Heart right ventricle (tissue), 16 donors: ENCODE results near the gene RNF215. TPM values are rescaled to one million over a fixed set of nuclear protein-coding genes. Genes with fewer than 3 reads are reported as not detected.

Source experiments
- ATAC-seq, 8 donors: fragments of 200-7000 bp; cut with Tn5 transposase; one replicate each; pipeline ENCODE4 v1.9.1; 2020; ENCODE audit warnings: mild to moderate bottlenecking in 8 of 8, moderate library complexity in 8 of 8, moderate number of reproducible peaks in 1 of 8
- DNase-seq, 2 donors: peaks; one replicate each; pipeline ENCODE4 v3.0.0-alpha.2; 2020
- H3K27ac ChIP-seq, 10 donors: fragments of 200-600 bp; sonication (generic) in 2 of 10; one replicate each; pipeline versions ENCODE4 v1.5.0 to v1.8.0; 2020 to 2022; ENCODE audit warnings: mild to moderate bottlenecking in 3 of 10
- H3K27me3 ChIP-seq, 7 donors: fragments of 200-600 bp; one replicate each; pipeline ENCODE4 v1.8.0; 2021 to 2022; ENCODE audit warnings: mild to moderate bottlenecking in 2 of 7
- H3K36me3 ChIP-seq, 9 donors: fragments of 200-600 bp; sonication (generic) in 1 of 9; one replicate each; pipeline versions ENCODE4 v1.5.0 to v1.8.0; 2020 to 2022; ENCODE audit warnings: mild to moderate bottlenecking in 2 of 9
- H3K4me1 ChIP-seq, 9 donors: fragments of 200-600 bp; sonication (generic) in 1 of 9; one replicate each; pipeline versions ENCODE4 v1.5.0 to v1.8.0; 2020 to 2022; ENCODE audit warnings: mild to moderate bottlenecking in 4 of 9
- H3K4me3 ChIP-seq, 10 donors: fragments of 200-600 bp; sonication (generic) in 2 of 10; one replicate each; pipeline versions ENCODE4 v1.5.0 to v1.8.0; 2020 to 2022; ENCODE audit warnings: mild to moderate bottlenecking in 7 of 10, moderate library complexity in 2 of 10
- H3K9me3 ChIP-seq, 11 donors: fragments of 200-600 bp in 10 of 11; sonication (generic) in 2 of 11; one replicate each; pipeline versions ENCODE4 v1.5.0 to v1.8.0; 2013 to 2022; ENCODE audit warnings: mild to moderate bottlenecking in 2 of 11, control low read depth in 1 of 11, moderate library complexity in 1 of 11
- WGBS, 2 donors: extraction: QIAGEN DNeasy Blood & Tissue Kit; methylation state at CpG; one replicate each; pipeline ENCODE4 v1.1.7; 2013; ENCODE audit warnings: inconsistent platforms in 1 of 2; 5-methylcytosine and 5-hydroxymethylcytosine counted together
- intact Hi-C, 10 donors: fragments of 100-400 bp; cut with DNase I; formaldehyde crosslinking; loops; one replicate each; pipeline versions ENCODE4 v1.11.1 to v1.14.2; 2022
- polyA plus RNA-seq, 2 donors: library from polyadenylated mRNA; stranded (reverse); fragments of 200-250 nt; gene quantifications; one replicate each; pipeline ENCODE4 v1.2.3, GENCODE V29; 2013
- total RNA-seq, 10 donors: library from RNA; stranded (reverse); fragmentation: NEBNext Ultra II Directional in 3 of 10; extraction: Animal tissue kit (Norgen Biotek cat#: 25700) in 3 of 10; gene quantifications; one replicate each; pipeline versions ENCODE4 v1.2.1 to v1.2.4, GENCODE V29; 2021 to 2023
- TF ChIP-seq, protein P1 (sequence below), 9 donors: fragments of 200-600 bp; sonication (generic) in 2 of 9; IDR thresholded peaks; one replicate each; pipeline versions ENCODE4 v1.5.0 to v1.8.0; 2021 to 2022; ENCODE audit warnings: antibody characterized with exemption in 9 of 9, mild to moderate bottlenecking in 5 of 9, moderate library complexity in 1 of 9
- donor health status: Arrhythmogenic right ventricular cardiomyopathy.
- donor health status: ischemic (EF 13 %, LVEDD 7.1; RV severe dilation, severe dysfunction).
- donor health status: healthy with polysubstance abuse.
- donor health status: DM: no; HTN: yes; CAD: no.
- donor health status: DM: no; HTN: no; CAD: no.
- donor health status: ischemic (EF 25% LVEDD 6.9; RV normal size, moderate dysfunction).
- donor health status: ischemic (EF 25% LVEDD 5.7; RV mildly dilated, moderate dysfunction).
- donor health status: healthy.
- donor health status: DM: yes; HTN: yes; CAD: no.
- donor health status: Ischemic cardiomyopathy.
- donor health status: ischemic (EF 35%, LVEDD 5.7; RV mildly dilated, moderate dysfunction).
- donor health status: nonischemic (EF 11% LVEDD 7.7; RV severe dilation, severe dysfunction).
- donor health status: DM: yes; HTN: yes; CAD: no.
- donor health status: PGD.
- donor health status: ischemic (EF 29% LVEDD 5.4; RV normal size, mild dysfunction).
- donor health status: nonischemic (EF 23%, LVEDD 6.1; RV moderate dilation, normal function).

The RNF215 gene
- total and polyA plus RNA-seq, 12 donors = 3.4 to 10.5 (median 6.0) TPM

DNA sequence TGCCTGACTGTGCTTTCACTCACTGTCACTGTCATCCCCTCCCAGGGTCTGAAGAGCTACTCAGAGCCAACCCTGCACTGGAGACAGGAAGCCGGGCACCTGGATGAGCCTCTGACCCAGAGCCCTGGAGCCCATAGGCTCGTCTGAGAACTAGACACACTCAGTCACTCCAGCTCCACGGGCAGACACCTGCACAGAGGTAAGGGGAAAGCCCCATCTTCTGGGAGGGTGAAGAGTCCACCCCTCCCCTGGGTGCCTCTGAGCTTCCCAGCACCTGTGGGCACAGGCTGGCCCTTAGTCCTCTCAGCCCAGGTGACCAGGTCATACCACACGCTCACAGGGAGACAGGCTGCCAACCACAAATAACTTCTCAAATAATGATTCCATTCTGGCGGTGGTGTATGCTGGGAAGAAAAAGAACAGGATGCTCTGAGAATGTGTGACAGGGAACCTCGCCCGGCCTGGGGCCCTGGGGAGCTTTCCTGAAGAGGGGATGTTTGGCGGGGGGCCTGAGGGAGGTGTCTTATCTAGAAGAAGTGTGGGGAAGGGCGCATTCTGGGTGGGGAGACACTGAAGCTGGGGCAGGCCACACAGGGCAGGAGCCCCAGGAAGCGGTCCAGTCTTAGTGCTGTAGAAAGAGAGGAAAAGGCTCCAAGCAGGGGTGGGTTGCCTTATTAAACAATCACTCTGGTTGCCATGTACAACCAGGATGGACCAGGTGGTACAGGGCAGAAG, 25.1 kb downstream of the RNF215 start:
- no peaks in the 10 kb centered on the region for H3K27me3 ChIP-seq
- intact Hi-C loops = no loop called here
- H3K27ac ChIP-seq = no peak overlapping the region
- ATAC-seq = no peak
- peaks cover 0 to 8% (median 4%) of the 10 kb centered on the region in 9 donors for H3K4me1 ChIP-seq
- 80 to 86% methylated on average over 10 of the region's 10 CpGs for WGBS, 2 donors
- H3K4me3 ChIP-seq = no peak overlapping the region
- TF ChIP-seq, protein P1, sequence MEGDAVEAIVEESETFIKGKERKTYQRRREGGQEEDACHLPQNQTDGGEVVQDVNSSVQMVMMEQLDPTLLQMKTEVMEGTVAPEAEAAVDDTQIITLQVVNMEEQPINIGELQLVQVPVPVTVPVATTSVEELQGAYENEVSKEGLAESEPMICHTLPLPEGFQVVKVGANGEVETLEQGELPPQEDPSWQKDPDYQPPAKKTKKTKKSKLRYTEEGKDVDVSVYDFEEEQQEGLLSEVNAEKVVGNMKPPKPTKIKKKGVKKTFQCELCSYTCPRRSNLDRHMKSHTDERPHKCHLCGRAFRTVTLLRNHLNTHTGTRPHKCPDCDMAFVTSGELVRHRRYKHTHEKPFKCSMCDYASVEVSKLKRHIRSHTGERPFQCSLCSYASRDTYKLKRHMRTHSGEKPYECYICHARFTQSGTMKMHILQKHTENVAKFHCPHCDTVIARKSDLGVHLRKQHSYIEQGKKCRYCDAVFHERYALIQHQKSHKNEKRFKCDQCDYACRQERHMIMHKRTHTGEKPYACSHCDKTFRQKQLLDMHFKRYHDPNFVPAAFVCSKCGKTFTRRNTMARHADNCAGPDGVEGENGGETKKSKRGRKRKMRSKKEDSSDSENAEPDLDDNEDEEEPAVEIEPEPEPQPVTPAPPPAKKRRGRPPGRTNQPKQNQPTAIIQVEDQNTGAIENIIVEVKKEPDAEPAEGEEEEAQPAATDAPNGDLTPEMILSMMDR (IDR thresholded peaks at IDR 0.05) = no peak
- H3K36me3 ChIP-seq = peaks cover 0 to 5% (median 0%) of the 10 kb centered on the region in 9 donors
- no peaks in the 10 kb centered on the region for H3K9me3 ChIP-seq
- no peak for DNase-seq

DNA sequence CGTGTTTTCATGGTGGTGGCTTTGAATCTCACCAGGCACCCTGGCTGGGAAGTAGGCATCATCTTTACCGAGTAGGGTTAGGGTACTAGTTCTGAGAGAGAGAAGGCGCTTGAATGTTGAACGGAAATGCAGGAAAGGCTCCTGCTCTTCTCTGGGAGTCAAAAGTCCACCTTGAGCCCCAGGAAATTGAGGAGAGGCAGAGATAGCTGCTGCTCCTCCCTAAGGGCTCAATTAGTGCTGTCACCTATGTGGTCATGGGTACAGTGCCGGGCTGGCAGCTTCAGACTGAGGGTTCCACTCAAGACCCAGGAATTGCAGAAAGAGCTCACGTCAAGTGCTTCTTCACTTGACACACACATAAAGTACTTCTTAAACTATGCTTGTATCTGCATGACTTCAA, 28.7 kb downstream of the RNF215 start:
- DNase-seq (no peak), ATAC-seq (no peak)
- Histone ChIP-seq H3K27ac (no peak overlapping the region), H3K9me3 (no peaks in the 10 kb centered on the region), H3K36me3 (peaks cover 0 to 9% (median 0%) of the 10 kb centered on the region in 9 donors), H3K4me3 (no peak overlapping the region), H3K4me1 (peaks cover 11 to 35% (median 28%) of the 10 kb centered on the region in 9 donors), H3K27me3 (no peaks in the 10 kb centered on the region)
- TF ChIP-seq, protein P1 (IDR thresholded peaks at IDR 0.05) = no peak
- 92% methylated on average over 6 of the region's 6 CpGs for WGBS, 2 donors
- intact Hi-C loops = loop anchor here in 1 of 10 donors (10.0 kb wide), 1 partner anchor 74 kb away; the partner anchor contains the start of gene CASTOR1

DNA sequence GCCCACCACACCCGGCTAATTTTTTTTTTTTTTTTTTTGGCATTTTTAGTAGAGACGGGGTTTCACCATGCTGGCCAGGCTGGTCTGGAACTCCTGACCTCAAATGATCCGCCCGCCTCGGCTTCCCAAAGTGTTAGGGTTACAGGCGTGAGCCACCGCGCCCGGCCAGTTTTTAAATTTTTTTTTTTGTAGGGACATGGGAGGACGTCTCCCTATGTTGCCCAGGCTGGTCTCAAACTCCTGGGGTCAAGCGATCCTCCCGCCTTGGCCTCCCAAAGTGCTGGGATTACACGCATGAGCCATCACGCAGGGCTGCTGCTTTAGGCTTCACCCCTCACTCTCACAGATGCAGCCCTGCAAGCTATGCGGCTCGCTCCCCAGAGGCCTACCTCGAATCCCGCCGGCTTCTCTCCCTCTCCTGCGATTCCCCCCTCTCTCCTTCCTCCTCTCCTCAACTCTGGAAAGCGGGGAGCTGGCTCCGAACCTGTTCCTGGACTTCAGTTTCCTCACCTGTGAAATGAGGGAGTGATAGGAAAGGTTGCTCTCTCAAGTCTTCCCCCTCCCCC, 29.5 kb downstream of the RNF215 start:
- Histone ChIP-seq H3K4me3 (peak overlapping the region in 8 of 10 donors; percentile 71 to 97 (median 83)), H3K27me3 (no peaks in the 10 kb centered on the region), H3K27ac (no peak overlapping the region), H3K9me3 (no peaks in the 10 kb centered on the region), H3K36me3 (peaks cover 0 to 16% (median 4%) of the 10 kb centered on the region in 9 donors), H3K4me1 (peaks cover 11 to 39% (median 30%) of the 10 kb centered on the region in 9 donors)
- ATAC-seq = no peak
- 50% methylated on average over 22 of the region's 22 CpGs for WGBS, 2 donors
- intact Hi-C loops = loop anchor here in 3 of 10 donors (2.0 to 10.0 kb wide), 2 partner anchors 69 to 73 kb away; partner anchors contain the start of gene CASTOR1 (in 3 of the 3)
- TF ChIP-seq, protein P1 (IDR thresholded peaks at IDR 0.05) = no peak
- no peak for DNase-seq

DNA sequence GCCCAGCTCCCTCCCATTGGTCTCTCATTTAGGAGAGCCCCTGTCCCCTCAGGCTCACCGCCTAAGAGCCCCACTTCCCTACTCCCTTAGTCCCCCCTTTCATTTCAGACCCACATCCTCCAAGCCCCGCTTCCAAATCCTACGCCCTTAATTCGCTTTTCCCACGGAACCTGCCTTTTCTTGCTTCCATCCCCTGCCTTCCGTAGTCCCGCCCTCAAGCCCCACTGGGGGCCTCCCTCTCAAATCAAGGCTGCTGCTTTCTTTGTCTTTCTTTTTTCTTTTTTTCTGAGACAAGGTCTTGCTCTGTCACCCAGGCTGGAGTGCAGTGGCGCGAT, 30.0 kb downstream of the RNF215 start:
- TF ChIP-seq, protein P1 (IDR thresholded peaks at IDR 0.05) = no peak
- Histone ChIP-seq H3K27ac (peak overlapping the region in 7 of 10 donors; percentile 96 to 99 (median 99)), H3K4me1 (peaks cover 11 to 42% (median 32%) of the 10 kb centered on the region in 9 donors), H3K36me3 (peaks cover 0 to 21% (median 9%) of the 10 kb centered on the region in 9 donors), H3K27me3 (no peaks in the 10 kb centered on the region), H3K9me3 (no peaks in the 10 kb centered on the region), H3K4me3 (peak overlapping the region; percentile 53 to 97 (median 83))
- DNase-seq = no peak
- WGBS, 2 donors = 1 to 3% methylated on average over 9 of the region's 9 CpGs
- peak in 3 of 8 donors; percentile 1 to 5 (median 2) for ATAC-seq
- intact Hi-C loops = loop anchor here in 3 of 10 donors (2.0 to 10.0 kb wide), 2 partner anchors 68 to 72 kb away; partner anchors contain the start of gene CASTOR1 (in 3 of the 3)
